AG09309 (cell line): ENCODE data around the gene ASNSD1.

Experiments used
- DNase-seq: peaks from one replicate; pipeline ENCODE4 v3.0.0-alpha.2; 2010; ENCODE audit warnings: low read depth
- H3K4me3 ChIP-seq: 2 replicates; pipeline ENCODE4 v1.5.1; 2011; ENCODE audit warnings: mild to moderate bottlenecking, low read depth, low read length, moderate library complexity; ENCODE audit not compliant: control insufficient read depth
- CTCF ChIP-seq: IDR thresholded peaks from 2 replicates; pipeline ENCODE4 v1.5.1; 2011; ENCODE audit warnings: mild to moderate bottlenecking, low read depth, low read length, inconsistent platforms; ENCODE audit not compliant: insufficient read depth, control insufficient read depth; ENCODE audit errors: missing control alignments

ASNSD1 gene

DNA sequence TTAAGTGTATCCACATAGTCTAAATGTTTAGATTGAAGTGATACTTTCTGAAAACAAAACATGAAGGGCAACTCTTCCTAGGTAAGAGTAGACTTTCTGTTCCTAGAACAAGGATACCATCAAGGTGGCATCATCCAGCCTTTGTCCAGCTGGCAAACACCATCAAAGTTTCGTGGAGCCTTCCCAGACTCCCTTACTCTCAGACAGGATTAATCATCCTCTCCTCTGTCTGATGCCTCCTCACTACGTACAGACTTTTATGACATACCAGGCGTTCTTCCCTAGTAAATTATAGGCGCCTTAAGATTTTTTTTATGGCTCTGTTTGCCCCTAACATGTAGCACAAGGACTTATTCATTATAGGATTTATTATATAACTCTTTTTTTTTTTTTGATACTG, 29.4 kb upstream of the ASNSD1 start:
- TF ChIP-seq CTCF, result no peak
- DNase-seq, result no peak

DNA sequence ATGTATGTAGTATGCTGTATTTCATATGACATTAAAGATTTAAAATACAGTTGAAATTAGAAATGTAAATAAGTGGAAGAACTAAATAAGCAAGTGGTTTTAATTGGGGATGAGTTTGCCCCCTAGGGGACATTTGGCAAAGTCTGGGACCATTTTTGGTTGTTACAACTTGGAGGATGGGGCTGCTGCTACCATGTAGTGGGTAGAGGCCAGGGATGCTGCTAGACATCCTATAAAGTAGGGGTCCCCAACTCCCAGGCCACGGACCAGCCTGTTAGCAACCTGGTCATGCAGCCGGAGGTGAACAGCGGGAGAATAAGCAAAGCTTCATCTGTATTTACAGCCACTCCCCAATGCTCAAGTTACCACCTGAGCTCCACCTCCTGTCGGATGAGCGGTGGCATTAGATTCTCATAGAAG, 27.9 kb upstream of the ASNSD1 start:
- peak; percentile 19 for TF ChIP-seq CTCF
- no peak for DNase-seq
- no peak overlapping the region for H3K4me3 ChIP-seq

More for the DNA sequence above, 29.4 kb upstream of the ASNSD1 start:
- no peak overlapping the region for H3K4me3 ChIP-seq

- TF ChIP-seq CTCF, result no peak
- no peak for DNase-seq
- no peak overlapping the region for H3K4me3 ChIP-seq
Measured at GRCh38 chr2:189635353-189635752, 25.9 kb upstream of the ASNSD1 start.

DNA sequence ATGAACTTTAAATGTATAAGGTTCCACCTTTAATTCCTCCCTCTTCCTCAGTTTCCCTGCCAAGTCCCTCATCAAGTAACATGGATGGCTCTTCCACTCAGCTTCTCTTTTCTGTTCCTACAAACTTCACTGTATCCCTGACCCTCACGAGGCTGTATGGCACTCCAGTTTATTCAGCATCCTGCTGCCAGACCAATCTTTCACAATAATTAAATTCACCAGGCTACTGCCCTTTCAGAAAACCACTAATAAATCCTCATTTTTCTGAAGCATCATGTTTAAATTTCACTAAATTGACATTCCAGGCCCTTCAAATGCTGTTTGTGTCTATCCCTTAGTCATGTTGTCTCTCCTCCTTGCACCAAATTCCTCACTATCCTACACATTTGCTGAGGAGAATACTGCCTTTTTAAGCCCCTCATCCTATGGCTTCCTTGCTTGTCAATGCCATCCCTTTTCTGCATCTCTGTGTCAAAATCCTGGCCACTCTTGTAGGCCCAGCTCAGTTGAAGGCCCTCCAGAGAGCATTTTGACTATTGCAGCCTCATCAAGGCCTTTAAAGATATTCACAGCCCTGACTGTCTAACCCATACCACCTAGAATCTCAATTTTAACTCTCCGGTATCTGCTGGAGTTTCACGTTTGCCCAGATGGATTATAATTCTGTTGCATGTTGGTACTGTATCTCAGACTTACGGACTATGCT, 22.8 kb upstream of the ASNSD1 start:
- no peak overlapping the region for H3K4me3 ChIP-seq
- TF ChIP-seq CTCF, result no peak
- DNase-seq, result no peak

GRCh38 chr2:189639007-189639609, 22.2 kb upstream of the ASNSD1 start:
- DNase-seq, result no peak
- TF ChIP-seq CTCF, result no peak
- no peak overlapping the region for H3K4me3 ChIP-seq

GRCh38 chr2:189641002-189641401, 20.3 kb upstream of the ASNSD1 start:
- no peak for DNase-seq
- no peak for TF ChIP-seq CTCF
- H3K4me3 ChIP-seq, result no peak overlapping the region
